Astrocyte (in vitro differentiated cells and primary cell): ENCODE data around the gene CYTIP.

Experiments used
- EZH2 ChIP-seq: IDR thresholded peaks from 2 replicates; pipeline ENCODE4 v1.6.1; 2012; ENCODE audit warnings: mild to moderate bottlenecking, low read length, inconsistent platforms; ENCODE audit not compliant: insufficient read depth
- TF ChIP-seq, protein P1 (sequence below): IDR thresholded peaks from 2 replicates; pipeline ENCODE4 v1.5.1; 2011; ENCODE audit warnings: low read depth, mild to moderate bottlenecking, inconsistent platforms, low read length, moderate library complexity; ENCODE audit not compliant: insufficient read depth

DNA sequence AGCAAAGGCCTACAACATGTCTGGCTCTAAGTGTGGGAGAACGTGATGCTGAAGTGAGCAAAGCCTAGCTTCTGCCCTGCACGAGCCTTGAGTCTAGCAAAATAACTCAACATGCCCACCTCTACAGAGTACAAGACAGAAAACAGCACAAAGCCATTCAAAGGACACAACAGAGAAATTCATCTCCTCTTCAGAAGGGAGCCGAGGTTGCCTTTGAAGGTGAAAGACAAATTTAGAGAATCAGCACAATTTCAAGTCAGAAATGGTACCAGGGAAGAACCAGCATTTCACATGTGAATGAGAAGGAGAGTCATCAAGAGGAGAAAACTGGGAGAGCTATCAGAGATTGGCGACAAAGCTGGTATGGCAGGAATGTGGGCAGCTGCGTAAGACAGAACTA is 21.7 kb upstream of the CYTIP start:
- TF ChIP-seq, protein P1, sequence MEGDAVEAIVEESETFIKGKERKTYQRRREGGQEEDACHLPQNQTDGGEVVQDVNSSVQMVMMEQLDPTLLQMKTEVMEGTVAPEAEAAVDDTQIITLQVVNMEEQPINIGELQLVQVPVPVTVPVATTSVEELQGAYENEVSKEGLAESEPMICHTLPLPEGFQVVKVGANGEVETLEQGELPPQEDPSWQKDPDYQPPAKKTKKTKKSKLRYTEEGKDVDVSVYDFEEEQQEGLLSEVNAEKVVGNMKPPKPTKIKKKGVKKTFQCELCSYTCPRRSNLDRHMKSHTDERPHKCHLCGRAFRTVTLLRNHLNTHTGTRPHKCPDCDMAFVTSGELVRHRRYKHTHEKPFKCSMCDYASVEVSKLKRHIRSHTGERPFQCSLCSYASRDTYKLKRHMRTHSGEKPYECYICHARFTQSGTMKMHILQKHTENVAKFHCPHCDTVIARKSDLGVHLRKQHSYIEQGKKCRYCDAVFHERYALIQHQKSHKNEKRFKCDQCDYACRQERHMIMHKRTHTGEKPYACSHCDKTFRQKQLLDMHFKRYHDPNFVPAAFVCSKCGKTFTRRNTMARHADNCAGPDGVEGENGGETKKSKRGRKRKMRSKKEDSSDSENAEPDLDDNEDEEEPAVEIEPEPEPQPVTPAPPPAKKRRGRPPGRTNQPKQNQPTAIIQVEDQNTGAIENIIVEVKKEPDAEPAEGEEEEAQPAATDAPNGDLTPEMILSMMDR, result no peak
- TF ChIP-seq EZH2, result no peak
